Stimulated activated CD4-positive, alpha-beta T cell treated with anti-CD3 and anti-CD28 coated beads, Interleukin-1b, Interleukin-23, amount 100 ng/mL, for 1 hour (primary cell): ENCODE results near the gene IREB2.

ENCODE experiments used
- DNase-seq, 2 donors: peaks; one replicate each; pipeline ENCODE4 v3.0.0-alpha.2; 2020; ENCODE audit warnings: low read depth in 2 of 2

Gene IREB2

GRCh38 chr15:78437107-78437761 lies 782 bp upstream of the IREB2 start:
- DNase-seq = no peak

- no peak for DNase-seq
These were observed 736 bp downstream of the IREB2 start for GRCh38 chr15:78438619-78439285.

GRCh38 chr15:78440375-78441373 lies 2.7 kb downstream of the IREB2 start:
- no peak for DNase-seq

DNA sequence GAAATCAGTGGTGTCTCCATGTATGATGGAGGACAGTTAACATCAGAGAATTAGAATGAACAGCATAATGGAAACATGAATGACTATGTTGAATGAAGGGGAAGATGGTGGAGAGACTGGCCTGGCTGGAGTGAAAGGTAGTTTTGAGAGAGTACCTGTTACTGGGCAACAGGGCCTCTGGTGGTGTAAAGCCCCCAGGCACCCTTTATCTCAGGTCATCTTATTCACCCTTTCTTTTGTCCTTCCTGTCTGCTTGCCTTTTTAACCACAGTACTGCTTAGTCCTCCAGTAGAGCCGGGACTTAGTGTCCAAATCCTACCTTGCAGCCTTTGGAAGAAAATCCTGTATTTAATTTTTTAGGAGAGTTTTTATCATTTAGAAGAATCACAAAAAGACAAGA lies 6.2 kb downstream of the IREB2 start:
- no peak for DNase-seq

DNA sequence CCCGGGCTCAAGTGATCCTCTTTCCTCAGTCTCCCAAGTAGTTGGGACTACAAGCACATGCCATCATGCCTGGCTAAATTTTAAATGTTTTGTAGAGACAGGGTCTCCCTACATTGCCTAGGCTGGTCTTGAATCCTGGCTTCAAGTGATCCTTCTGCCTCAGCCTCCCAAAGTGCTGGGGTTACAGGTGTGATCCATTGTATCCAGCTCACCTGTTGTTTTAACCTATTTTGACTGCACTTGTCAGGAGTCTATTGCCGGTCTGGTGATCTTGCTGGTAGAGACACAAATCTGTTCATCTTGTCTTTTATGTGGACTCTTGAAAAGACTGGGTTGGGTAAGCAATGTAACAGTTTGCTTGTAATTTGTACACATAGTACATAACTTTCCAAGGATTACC lies 7.9 kb downstream of the IREB2 start:
- DNase-seq = no peak

DNA sequence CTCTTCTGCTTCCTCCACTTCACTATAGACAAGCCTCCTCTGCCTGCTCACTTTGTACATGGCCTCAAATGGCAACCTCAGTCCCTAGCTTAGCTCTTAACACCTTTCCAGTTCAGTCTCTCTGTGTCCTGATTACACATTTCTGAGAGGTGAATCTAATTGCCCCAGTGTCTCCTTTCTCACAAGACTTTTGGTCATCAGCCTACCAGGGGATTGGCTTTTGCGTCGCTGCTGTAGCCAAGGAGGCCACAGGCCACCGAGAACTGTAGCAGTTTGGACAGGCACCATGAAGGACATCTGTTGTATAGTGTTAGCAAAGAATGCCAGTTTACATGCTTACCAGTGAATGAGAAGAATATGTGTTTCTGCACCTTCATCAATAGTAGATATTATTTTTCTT lies 8.5 kb downstream of the IREB2 start:
- DNase-seq = no peak

DNA sequence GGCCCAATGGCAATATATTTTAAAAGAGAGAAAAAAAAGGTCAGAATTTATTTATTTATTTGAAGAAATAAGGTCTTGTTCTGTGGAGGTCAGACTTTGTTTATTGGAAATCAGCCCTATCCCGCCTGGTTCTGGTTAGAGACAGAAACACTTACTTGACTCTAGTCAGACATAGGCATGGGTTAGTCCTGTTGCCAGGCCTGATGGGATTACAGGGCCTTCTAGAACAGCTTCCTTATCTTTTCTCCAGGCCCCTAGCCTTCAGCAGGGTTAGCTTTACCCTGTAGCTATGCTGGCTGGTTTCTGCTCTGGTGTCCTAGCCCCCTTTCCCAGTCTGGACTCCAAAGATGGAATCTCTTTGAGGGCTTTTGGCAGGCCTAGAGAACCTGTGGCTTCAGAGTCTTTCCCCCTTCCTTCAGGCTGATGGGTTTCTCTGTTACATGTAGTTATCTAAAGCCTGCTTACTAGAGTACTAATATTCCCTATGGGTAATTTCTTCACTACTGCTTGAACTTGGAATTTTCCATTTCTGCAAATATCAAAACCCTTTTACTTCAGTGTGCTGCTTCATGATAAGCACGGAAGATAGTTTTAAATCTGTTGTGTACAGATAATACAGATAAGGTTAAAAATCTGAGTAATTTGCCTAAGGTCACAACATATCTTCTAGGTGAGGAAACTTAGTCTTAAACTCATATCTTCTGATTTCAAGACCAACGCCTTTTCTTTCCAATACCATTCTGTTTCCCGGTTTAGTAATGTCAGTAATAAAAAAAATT lies 10.6 kb downstream of the IREB2 start:
- DNase-seq = no peak

- DNase-seq = no peak
These were observed 11.4 kb downstream of the IREB2 start for GRCh38 chr15:78449220-78449999.

DNA sequence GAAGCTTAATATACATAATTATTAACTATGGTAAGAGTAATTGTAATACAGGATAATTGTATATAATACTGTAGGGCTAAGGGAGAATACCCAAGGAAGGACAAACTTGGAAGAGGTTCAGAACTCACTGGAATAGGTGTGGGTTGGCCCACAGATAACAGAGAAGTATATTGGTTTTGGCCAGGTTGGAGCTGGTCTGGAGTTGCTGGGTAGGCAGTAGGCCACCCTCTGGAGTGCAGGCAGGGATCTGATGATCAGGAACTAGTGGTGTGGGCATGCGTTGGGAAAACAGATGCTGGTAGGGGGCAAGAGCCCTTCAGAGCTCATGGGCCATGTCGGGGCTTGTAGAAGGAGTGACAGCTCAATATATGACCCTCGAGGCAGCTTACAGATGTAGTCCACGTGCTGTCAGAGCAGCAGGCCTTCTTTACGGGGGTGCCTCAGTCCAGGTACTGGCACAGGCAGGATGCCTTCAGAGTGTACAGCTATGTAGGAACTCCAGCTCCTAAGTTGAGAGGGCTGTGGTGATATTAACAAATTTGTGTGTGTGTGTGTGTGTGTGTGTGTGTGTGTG lies 12.4 kb downstream of the IREB2 start:
- no peak for DNase-seq

GRCh38 chr15:78452485-78452884 lies 14.5 kb downstream of the IREB2 start:
- no peak for DNase-seq

- DNase-seq = no peak
These were observed 15.4 kb downstream of the IREB2 start for GRCh38 chr15:78453447-78453846.

GRCh38 chr15:78454992-78455391 lies 17.0 kb downstream of the IREB2 start:
- no peak for DNase-seq

- no peak for DNase-seq
These were observed 17.7 kb downstream of the IREB2 start for GRCh38 chr15:78455749-78456148.

GRCh38 chr15:78456426-78456825 lies 18.4 kb downstream of the IREB2 start:
- no peak for DNase-seq

GRCh38 chr15:78457101-78457500 lies 19.1 kb downstream of the IREB2 start:
- no peak for DNase-seq

GRCh38 chr15:78460737-78461136 lies 22.7 kb downstream of the IREB2 start:
- no peak for DNase-seq

- no peak for DNase-seq
These were observed 23.3 kb downstream of the IREB2 start for GRCh38 chr15:78461171-78461888.

GRCh38 chr15:78469031-78469430 lies 31.0 kb downstream of the IREB2 start:
- DNase-seq = no peak

DNA sequence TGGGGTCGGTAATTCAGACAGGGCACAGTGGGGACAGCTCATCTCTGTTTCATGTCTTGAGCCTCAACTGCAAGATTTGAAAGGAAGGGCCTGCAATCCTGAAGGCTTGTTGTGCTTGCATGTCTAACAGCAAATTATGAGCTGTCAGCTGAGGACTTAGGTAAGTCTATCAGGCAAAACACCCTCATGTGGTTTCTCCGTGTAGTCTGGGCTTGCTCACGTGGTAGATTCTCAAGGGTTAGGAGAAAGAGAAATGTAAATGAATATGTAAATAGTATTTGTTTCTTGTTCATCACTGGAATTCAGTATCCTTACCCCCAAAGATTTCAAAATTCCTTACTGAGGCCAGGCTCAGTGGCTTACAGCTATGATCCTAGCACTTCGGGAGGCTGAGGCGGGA lies 39.3 kb downstream of the IREB2 start:
- no peak for DNase-seq

- DNase-seq = no peak
These were observed 41.6 kb downstream of the IREB2 start for GRCh38 chr15:78479650-78480049.
